DOHH2 (cell line): ENCODE measurements around the gene SLC16A8.

Experiments used
- H3F3A ChIP-seq: fragments of 200-600 bp; sonication (generic), shearing (Covaris generic); 2 replicates; pipeline ENCODE4 v1.6.0; 2016; ENCODE audit warnings: antibody characterized with exemption, mild to moderate bottlenecking; ENCODE audit not compliant: control insufficient read depth, insufficient read depth
- H3K27ac ChIP-seq: fragments of 200-600 bp; sonication (generic); 2 replicates; pipeline ENCODE4 v1.5.1; 2014; ENCODE audit warnings: low read depth, mild to moderate bottlenecking, low read length, moderate library complexity
- H3K27me3 ChIP-seq: fragments of 200-600 bp; sonication (generic); 2 replicates; pipeline ENCODE4 v1.6.1; 2014; ENCODE audit warnings: mild to moderate bottlenecking, low read length, mixed read lengths; ENCODE audit not compliant: control insufficient read depth
- H3K36me3 ChIP-seq: fragments of 200-600 bp; sonication (generic); 2 replicates; pipeline ENCODE4 v1.6.1; 2014; ENCODE audit warnings: mild to moderate bottlenecking, low read length, moderate library complexity, mixed read lengths; ENCODE audit not compliant: control insufficient read depth
- H3K4me1 ChIP-seq: fragments of 200-600 bp; sonication (generic); 2 replicates; pipeline ENCODE4 v1.6.1; 2014; ENCODE audit warnings: mild to moderate bottlenecking, low read length, mixed read lengths; ENCODE audit not compliant: control insufficient read depth
- H3K4me2 ChIP-seq: fragments of 200-600 bp; sonication (generic); 2 replicates; pipeline ENCODE4 v1.6.0; 2014; ENCODE audit warnings: mild to moderate bottlenecking, low read length, moderate library complexity
- H3K4me3 ChIP-seq: fragments of 200-600 bp; sonication (generic); 2 replicates; pipeline ENCODE4 v1.5.1; 2014; ENCODE audit warnings: mild to moderate bottlenecking, low read length, mixed read lengths
- H3K79me2 ChIP-seq: fragments of 200-600 bp; sonication (generic); 2 replicates; pipeline ENCODE4 v1.6.1; 2014; ENCODE audit warnings: mild to moderate bottlenecking, low read length, mixed read lengths; ENCODE audit not compliant: control insufficient read depth
- H3K9me2 ChIP-seq: fragments of 200-600 bp; sonication (generic); replicated peaks from 2 replicates; pipeline ENCODE4 v1.6.1; 2014; ENCODE audit warnings: mild to moderate bottlenecking, low read length, mixed read lengths; ENCODE audit not compliant: control insufficient read depth
- H3K9me3 ChIP-seq: fragments of 200-600 bp; sonication (generic); 2 replicates; pipeline ENCODE4 v1.6.1; 2014; ENCODE audit warnings: antibody characterized with exemption, low read length, mixed read lengths; ENCODE audit not compliant: control insufficient read depth, insufficient read depth
- H4K20me1 ChIP-seq: fragments of 200-600 bp; sonication (generic); 2 replicates; pipeline ENCODE4 v1.6.0; 2014; ENCODE audit warnings: low read depth, mild to moderate bottlenecking, antibody characterized with exemption, low read length, moderate library complexity; ENCODE audit not compliant: control insufficient read depth, insufficient read depth
- CTCF ChIP-seq: fragments of 200-600 bp; sonication (generic); IDR thresholded peaks from one replicate; pipeline ENCODE4 v1.5.1; 2014; ENCODE audit warnings: antibody characterized with exemption, mild to moderate bottlenecking, low read depth, low read length; ENCODE audit not compliant: poor library complexity, severe bottlenecking
- EZH2phosphoT487 ChIP-seq: fragments of 200-600 bp; sonication (generic); IDR thresholded peaks from 2 replicates; pipeline ENCODE4 v1.6.1; 2017; ENCODE audit warnings: borderline replicate concordance, mild to moderate bottlenecking, antibody characterized with exemption, low read length, moderate library complexity, mixed read lengths

Gene SLC16A8

GRCh38 chr22:38125038-38125610 is 41.1 kb upstream of the SLC16A8 start:
- Histone ChIP-seq H3K9me2 (no peaks in the 10 kb centered on the region), H3K4me3 (no peak overlapping the region), H4K20me1 (no peaks in the 10 kb centered on the region), H3K79me2 (no peaks in the 10 kb centered on the region), H3K27me3 (no peaks in the 10 kb centered on the region), H3K27ac (no peak overlapping the region), H3K4me1 (no peaks in the 10 kb centered on the region), H3K9me3 (no peaks in the 10 kb centered on the region), H3K4me2 (no peak overlapping the region), H3F3A (no peaks in the 10 kb centered on the region), H3K36me3 (no peaks in the 10 kb centered on the region)
- TF ChIP-seq EZH2phosphoT487 = no peak

- no peaks in the 10 kb centered on the region for H3K27me3 ChIP-seq
- no peaks in the 10 kb centered on the region for H3K4me1 ChIP-seq
- H3K9me3 ChIP-seq = no peaks in the 10 kb centered on the region
- H4K20me1 ChIP-seq = no peaks in the 10 kb centered on the region
- H3K36me3 ChIP-seq = no peaks in the 10 kb centered on the region
- H3K4me2 ChIP-seq = no peak overlapping the region
- H3K27ac ChIP-seq = no peak overlapping the region
- no peak for TF ChIP-seq EZH2phosphoT487
- no peak for TF ChIP-seq CTCF
- H3K9me2 ChIP-seq = no peaks in the 10 kb centered on the region
- H3K79me2 ChIP-seq = no peaks in the 10 kb centered on the region
- no peaks in the 10 kb centered on the region for H3F3A ChIP-seq
- H3K4me3 ChIP-seq = no peak overlapping the region
Measured at GRCh38 chr22:38124236-38124974, 40.4 kb upstream of the SLC16A8 start.

- H3K79me2 ChIP-seq = no peaks in the 10 kb centered on the region
- no peaks in the 10 kb centered on the region for H3K9me3 ChIP-seq
- no peak overlapping the region for H3K27ac ChIP-seq
- no peaks in the 10 kb centered on the region for H3K4me1 ChIP-seq
- H4K20me1 ChIP-seq = no peaks in the 10 kb centered on the region
- H3K4me3 ChIP-seq = no peak overlapping the region
- H3K27me3 ChIP-seq = no peaks in the 10 kb centered on the region
- TF ChIP-seq CTCF (no peak), EZH2phosphoT487 (no peak)
- H3K36me3 ChIP-seq = no peaks in the 10 kb centered on the region
- no peaks in the 10 kb centered on the region for H3K9me2 ChIP-seq
- no peak overlapping the region for H3K4me2 ChIP-seq
- H3F3A ChIP-seq = no peaks in the 10 kb centered on the region
Measured at GRCh38 chr22:38122616-38123015, 38.6 kb upstream of the SLC16A8 start.
